Left ventricle myocardium inferior (tissue), 1 donor: ENCODE results near the gene CHD9. TPM values are rescaled to one million over a fixed set of nuclear protein-coding genes. Genes with fewer than 3 reads are reported as not detected.

ENCODE experiments used
- DNase-seq: peaks from one replicate; pipeline ENCODE4 v3.0.0-alpha.2; 2020
- H3K27ac ChIP-seq: fragments of 200-600 bp; replicated peaks from 2 replicates; pipeline ENCODE4 v1.8.0; 2021
- H3K27me3 ChIP-seq: fragments of 200-600 bp; 2 replicates; pipeline ENCODE4 v1.8.0; 2021; ENCODE audit warnings: low read depth
- H3K36me3 ChIP-seq: fragments of 200-600 bp; 2 replicates; pipeline ENCODE4 v1.8.0; 2021
- H3K4me1 ChIP-seq: fragments of 200-600 bp; 2 replicates; pipeline ENCODE4 v1.8.0; 2021
- H3K4me3 ChIP-seq: fragments of 200-600 bp; 2 replicates; pipeline ENCODE4 v1.8.0; 2021; ENCODE audit warnings: mild to moderate bottlenecking, moderate library complexity
- H3K9me3 ChIP-seq: fragments of 200-600 bp; replicated peaks from 2 replicates; pipeline ENCODE4 v1.8.0; 2021
- CTCF ChIP-seq: fragments of 200-600 bp; IDR thresholded peaks from 2 replicates; pipeline ENCODE4 v1.8.0; 2021; ENCODE audit warnings: antibody characterized with exemption, mild to moderate bottlenecking, borderline replicate concordance
- intact Hi-C: fragments of 100-400 bp; cut with micrococcal nuclease; formaldehyde crosslinking; loops from one replicate; pipeline ENCODE4 v1.11.0; 2022
- total RNA-seq: library from RNA; stranded (reverse); fragmentation: NEBNext Ultra II Directional; extraction: Animal tissue kit (Norgen Biotek cat#: 25700); gene quantifications from one replicate; pipeline ENCODE4 v1.2.1, GENCODE V29; 2021
- donor health status: DM: no; HTN: yes; CAD: no; lungs with severe emphysema.

The CHD9 gene
- total RNA-seq, 1 donor from 2014 or later: 38.9 TPM

GRCh38 chr16:53374800-53375199, 320.0 kb downstream of the CHD9 start:
- Histone ChIP-seq H3K36me3 (no peaks in the 10 kb centered on the region), H3K4me1 (peaks cover 9% of the 10 kb centered on the region), H3K9me3 (no peaks in the 10 kb centered on the region), H3K4me3 (no peak overlapping the region), H3K27ac (no peak overlapping the region), H3K27me3 (peaks cover 80% of the 10 kb centered on the region)
- no peak for TF ChIP-seq CTCF
- no peak for DNase-seq
- intact Hi-C loops: no loop called here

- intact Hi-C loops: no loop called here
- Histone ChIP-seq H3K4me1 (peaks cover 5% of the 10 kb centered on the region), H3K4me3 (no peak overlapping the region), H3K27ac (no peak overlapping the region), H3K27me3 (peaks cover 47% of the 10 kb centered on the region), H3K9me3 (no peaks in the 10 kb centered on the region), H3K36me3 (no peaks in the 10 kb centered on the region)
- DNase-seq: no peak
- TF ChIP-seq CTCF: no peak
These were observed 323.3 kb downstream of the CHD9 start for GRCh38 chr16:53378138-53378537.

Other genes starting within 250 kb of the CHD9 start
- gene CHD9NB, start 2.1 kb upstream of the CHD9 start, total RNA-seq: 0.77 TPM